Measurements from ENCODE around the gene GABRB3. TPM values are rescaled to one million over a fixed set of nuclear protein-coding genes. Genes with fewer than 3 reads are reported as not detected.

GABRB3 gene
- total RNA-seq, 3 donors from 2014 or later: 0.52 to 3.2 (median 3.1) TPM

DNA sequence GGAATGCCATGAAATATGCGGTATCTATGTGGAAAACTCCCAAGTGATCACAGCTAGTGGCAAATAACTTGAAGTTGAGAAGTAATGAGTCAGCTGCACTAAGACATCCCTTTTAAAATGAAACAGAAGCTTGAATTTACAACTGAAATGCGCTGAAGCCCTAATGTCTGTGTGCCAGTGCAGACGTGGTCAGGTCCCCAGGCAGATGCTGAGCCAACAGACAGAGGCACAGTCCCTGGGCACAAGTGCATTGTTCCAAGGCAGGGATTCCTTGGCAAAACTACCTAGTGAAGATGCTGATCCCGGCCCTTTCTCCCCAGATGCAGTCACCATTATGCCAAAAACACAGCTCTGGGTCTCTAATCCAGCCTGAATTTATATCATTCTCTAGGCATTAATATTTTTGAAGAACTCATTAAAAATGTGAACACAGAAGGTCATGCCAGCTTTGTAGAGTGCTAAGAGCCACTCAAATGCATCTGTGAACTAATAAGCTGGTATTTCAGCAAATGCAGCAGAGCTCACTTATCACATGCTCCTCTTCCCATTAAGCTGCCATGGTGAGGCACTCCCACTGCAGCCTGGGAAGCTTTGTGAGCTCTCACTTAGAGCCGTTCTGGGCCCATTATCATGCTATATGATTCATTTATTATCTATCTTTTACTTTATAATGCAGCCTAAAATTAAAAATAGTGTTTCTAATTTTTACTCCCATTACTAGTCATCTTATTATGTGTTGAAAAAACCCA, 200.1 kb downstream of the GABRB3 start:
- DNase-seq: no peak
- Histone ChIP-seq H3K4me3 (no peak overlapping the region), H3K4me1 (ENCODE audit: low read depth) (no peaks in the 10 kb centered on the region), H3K36me3 (ENCODE audit: low read depth) (no peaks in the 10 kb centered on the region), H3K9me3 (peaks cover 79% of the 10 kb centered on the region)
- intact Hi-C loops (cut with DNase I, micrococcal nuclease): no loop called here
- TF ChIP-seq, protein P1, sequence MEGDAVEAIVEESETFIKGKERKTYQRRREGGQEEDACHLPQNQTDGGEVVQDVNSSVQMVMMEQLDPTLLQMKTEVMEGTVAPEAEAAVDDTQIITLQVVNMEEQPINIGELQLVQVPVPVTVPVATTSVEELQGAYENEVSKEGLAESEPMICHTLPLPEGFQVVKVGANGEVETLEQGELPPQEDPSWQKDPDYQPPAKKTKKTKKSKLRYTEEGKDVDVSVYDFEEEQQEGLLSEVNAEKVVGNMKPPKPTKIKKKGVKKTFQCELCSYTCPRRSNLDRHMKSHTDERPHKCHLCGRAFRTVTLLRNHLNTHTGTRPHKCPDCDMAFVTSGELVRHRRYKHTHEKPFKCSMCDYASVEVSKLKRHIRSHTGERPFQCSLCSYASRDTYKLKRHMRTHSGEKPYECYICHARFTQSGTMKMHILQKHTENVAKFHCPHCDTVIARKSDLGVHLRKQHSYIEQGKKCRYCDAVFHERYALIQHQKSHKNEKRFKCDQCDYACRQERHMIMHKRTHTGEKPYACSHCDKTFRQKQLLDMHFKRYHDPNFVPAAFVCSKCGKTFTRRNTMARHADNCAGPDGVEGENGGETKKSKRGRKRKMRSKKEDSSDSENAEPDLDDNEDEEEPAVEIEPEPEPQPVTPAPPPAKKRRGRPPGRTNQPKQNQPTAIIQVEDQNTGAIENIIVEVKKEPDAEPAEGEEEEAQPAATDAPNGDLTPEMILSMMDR (IDR thresholded peaks at IDR 0.05): no peak
- no peak for ATAC-seq

- Histone ChIP-seq H3K9me3 (peaks cover 79% of the 10 kb centered on the region), H3K4me1 (ENCODE audit: low read depth) (no peaks in the 10 kb centered on the region), H3K4me3 (no peak overlapping the region), H3K36me3 (ENCODE audit: low read depth) (no peaks in the 10 kb centered on the region)
- DNase-seq: no peak
- TF ChIP-seq, protein P1 (IDR thresholded peaks at IDR 0.05): no peak
- ATAC-seq: no peak
- intact Hi-C loops (cut with DNase I, micrococcal nuclease): no loop called here
These were observed 201.5 kb downstream of the GABRB3 start for GRCh38 chr15:26571346-26571745.

- no peak overlapping the region for H3K4me3 ChIP-seq
- ATAC-seq (no peak), DNase-seq (no peak)
- intact Hi-C loops (cut with DNase I, micrococcal nuclease): no loop called here
- H3K9me3 ChIP-seq: peaks cover 86% of the 10 kb centered on the region
- TF ChIP-seq, protein P1 (IDR thresholded peaks at IDR 0.05): no peak
- H3K4me1 ChIP-seq (ENCODE audit: low read depth): no peaks in the 10 kb centered on the region
- H3K36me3 ChIP-seq (ENCODE audit: low read depth): no peaks in the 10 kb centered on the region
These were observed 207.3 kb downstream of the GABRB3 start for GRCh38 chr15:26565542-26565941.

DNA sequence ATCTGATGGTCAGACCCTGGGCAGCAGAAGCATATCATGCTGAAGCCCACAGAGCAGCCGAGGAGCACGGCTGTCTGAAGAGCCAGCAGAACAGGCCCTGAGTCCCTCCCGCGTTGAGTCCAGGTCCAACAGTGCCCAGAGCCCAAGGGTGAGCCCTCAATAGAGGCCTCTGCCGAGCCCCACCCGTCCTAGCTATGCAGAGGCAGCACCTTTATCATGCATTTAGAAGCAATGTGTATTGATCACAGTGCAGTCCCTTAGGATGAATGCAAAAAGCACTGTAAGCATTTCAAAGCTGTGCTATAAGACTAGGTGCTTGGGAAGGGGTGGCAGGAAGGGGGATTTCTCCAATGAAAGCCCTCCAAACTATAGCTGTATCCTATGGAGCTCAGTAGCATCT, 208.5 kb downstream of the GABRB3 start:
- Histone ChIP-seq H3K4me1 (ENCODE audit: low read depth) (no peaks in the 10 kb centered on the region), H3K36me3 (ENCODE audit: low read depth) (no peaks in the 10 kb centered on the region), H3K4me3 (no peak overlapping the region), H3K9me3 (peaks cover 88% of the 10 kb centered on the region)
- TF ChIP-seq, protein P1 (IDR thresholded peaks at IDR 0.05): no peak
- DNase-seq (no peak), ATAC-seq (no peak)
- intact Hi-C loops (cut with DNase I, micrococcal nuclease): no loop called here

DNA sequence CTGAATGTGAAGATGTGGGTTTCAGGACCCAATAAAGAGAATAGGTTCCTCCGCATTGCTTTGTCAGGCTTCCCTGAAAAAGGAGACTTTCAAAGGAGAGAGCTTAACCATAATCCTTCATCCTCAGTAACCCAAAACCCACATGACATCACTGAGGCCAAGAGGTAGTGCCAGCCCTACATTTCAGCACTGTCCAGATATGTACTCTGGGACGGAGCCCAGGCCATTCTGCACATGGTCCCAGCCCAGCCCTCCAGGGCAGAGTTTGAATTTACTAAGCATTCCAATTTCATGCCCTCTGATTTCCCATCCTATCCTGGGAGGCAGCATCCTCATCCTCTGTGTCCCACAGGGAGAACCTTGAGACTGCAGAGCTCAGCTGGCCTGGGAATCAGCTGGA, 210.5 kb downstream of the GABRB3 start:
- intact Hi-C loops (cut with DNase I, micrococcal nuclease): no loop called here
- Histone ChIP-seq H3K4me1 (ENCODE audit: low read depth) (no peaks in the 10 kb centered on the region), H3K9me3 (peaks cover 82% of the 10 kb centered on the region), H3K36me3 (ENCODE audit: low read depth) (no peaks in the 10 kb centered on the region), H3K4me3 (no peak overlapping the region)
- DNase-seq: no peak
- no peak for ATAC-seq
- TF ChIP-seq, protein P1 (IDR thresholded peaks at IDR 0.05): no peak
